ENCODE results near the gene SLC25A25. TPM values are rescaled to one million over a fixed set of nuclear protein-coding genes. Genes with fewer than 3 reads are reported as not detected.
"Not testable (repeated sequence)": the region's sequence is repeated elsewhere in the genome, so short reads cannot be mapped to it uniquely, and the experiment has no call there.

SLC25A25 gene
- total RNA-seq, 1 donor from 2014 or later, result 21.0 TPM

GRCh38 chr9:128105538-128106175 lies 37.6 kb downstream of the SLC25A25 start:
- DNase-seq (ENCODE audit: low spot score) (no peak), ATAC-seq (no peak)
- intact Hi-C loops (cut with DNase I), result no loop called here

- ATAC-seq (no peak), DNase-seq (ENCODE audit: low spot score) (no peak)
- intact Hi-C loops (cut with DNase I), result no loop called here
Measured at GRCh38 chr9:128106181-128106939, 38.3 kb downstream of the SLC25A25 start.

GRCh38 chr9:128106940-128107467 lies 39.0 kb downstream of the SLC25A25 start:
- intact Hi-C loops (cut with DNase I), result no loop called here
- ATAC-seq (no peak), DNase-seq (ENCODE audit: low spot score) (peak; percentile 59)

GRCh38 chr9:128107468-128108268 lies 39.6 kb downstream of the SLC25A25 start:
- intact Hi-C loops (cut with DNase I), result no loop called here
- ATAC-seq (peak; percentile 36), DNase-seq (ENCODE audit: low spot score) (no peak)

GRCh38 chr9:128108269-128109049 lies 40.4 kb downstream of the SLC25A25 start:
- ATAC-seq (no peak), DNase-seq (ENCODE audit: low spot score) (no peak)
- intact Hi-C loops (cut with DNase I), result no loop called here

GRCh38 chr9:128109050-128109709 lies 41.1 kb downstream of the SLC25A25 start:
- ATAC-seq (no peak), DNase-seq (ENCODE audit: low spot score) (no peak)
- intact Hi-C loops (cut with DNase I), result no loop called here

GRCh38 chr9:128111726-128112125 lies 43.7 kb downstream of the SLC25A25 start:
- ATAC-seq; intact Hi-C loops (cut with DNase I): not testable (repeated sequence)
- DNase-seq (ENCODE audit: low spot score), result peak; percentile 41

GRCh38 chr9:128113526-128114325 lies 45.7 kb downstream of the SLC25A25 start:
- DNase-seq (ENCODE audit: low spot score) (peak; percentile 59), ATAC-seq (no peak)
- intact Hi-C loops (cut with DNase I), result no loop called here

- intact Hi-C loops (cut with DNase I), result loop anchor here (5.0 kb wide), 1 partner anchor 172 kb away; no protein-coding TSS in a partner anchor
- DNase-seq (ENCODE audit: low spot score), result peak; percentile 60
Measured at GRCh38 chr9:128114326-128115186, 46.5 kb downstream of the SLC25A25 start.

GRCh38 chr9:128115187-128116103 lies 47.4 kb downstream of the SLC25A25 start:
- intact Hi-C loops (cut with DNase I), result loop anchor here (5.0 kb wide), 1 partner anchor 173 kb away; no protein-coding TSS in a partner anchor
- DNase-seq (ENCODE audit: low spot score) (peak; percentile 50), ATAC-seq (no peak)

More at GRCh38 chr9:128114326-128115186, 46.5 kb downstream of the SLC25A25 start:
- no peak for ATAC-seq

- DNase-seq (ENCODE audit: low spot score) (peak; percentile 60), ATAC-seq (no peak)
- intact Hi-C loops (cut with DNase I), result loop anchor here (5.0 kb wide), 1 partner anchor 174 kb away; no protein-coding TSS in a partner anchor
Measured at GRCh38 chr9:128116104-128117083, 48.4 kb downstream of the SLC25A25 start.

GRCh38 chr9:128117613-128118471 lies 49.8 kb downstream of the SLC25A25 start:
- DNase-seq (ENCODE audit: low spot score) (peak; percentile 98), ATAC-seq (peak; percentile 76)
- intact Hi-C loops (cut with DNase I), result loop anchor here (5.0 kb wide), 1 partner anchor 176 kb away; no protein-coding TSS in a partner anchor

GRCh38 chr9:128118472-128118857 lies 50.4 kb downstream of the SLC25A25 start:
- intact Hi-C loops (cut with DNase I), result loop anchor here (5.0 kb wide), 1 partner anchor 176 kb away; no protein-coding TSS in a partner anchor
- no peak for DNase-seq (ENCODE audit: low spot score)
- ATAC-seq, result no peak
